K562 (cell line): ENCODE results near the gene ROR2. TPM values are rescaled to one million over a fixed set of nuclear protein-coding genes. Genes with fewer than 3 reads are reported as not detected.

Source experiments
- ATF4 ChIP-seq: fragments of 450-650 bp; formaldehyde crosslinking; IDR thresholded peaks from 2 replicates; pipeline ENCODE4 v1.4.0; 2022; ENCODE audit warnings: mild to moderate bottlenecking, moderate library complexity
- CBX3 ChIP-seq, 2 experiments: IDR thresholded peaks; 1 replicate in 1 of 2; 2 replicates in 1 of 2; pipeline ENCODE4 v1.6.1; 2012; ENCODE audit warnings: inconsistent platforms in 2 of 2, low read length in 2 of 2, borderline replicate concordance in 1 of 2, control low read depth in 1 of 2
- CBX5 ChIP-seq: IDR thresholded peaks from 2 replicates; pipeline ENCODE4 v1.6.1; 2014; ENCODE audit warnings: low read depth, borderline replicate concordance
- CBX8 ChIP-seq: fragments of 200-600 bp; sonication (generic); IDR thresholded peaks from 2 replicates; pipeline ENCODE4 v1.6.1; 2012; ENCODE audit warnings: borderline replicate concordance, mixed run types, low read depth, mild to moderate bottlenecking, moderate library complexity, mixed read lengths, low read length, control low read depth, inconsistent platforms; ENCODE audit not compliant: poor library complexity, severe bottlenecking; ENCODE audit errors: extremely low read depth
- CEBPB ChIP-seq: fragments of 450-650 bp; IDR thresholded peaks from 2 replicates; pipeline ENCODE4 v1.6.1; 2016; ENCODE audit warnings: missing genetic modification characterization, missing compliant biosample characterization
- ETV5 ChIP-seq: sonication (generic); formaldehyde crosslinking; IDR thresholded peaks from 2 replicates; pipeline ENCODE4 v1.4.0; 2020; ENCODE audit warnings: low read depth, mild to moderate bottlenecking, missing genetic modification reagents
- ETV6 ChIP-seq, 3 experiments: fragments of 150-350 bp in 1 of 3; sonication (generic) in 1 of 3; formaldehyde crosslinking in 1 of 3; IDR thresholded peaks; 2 replicates each; pipeline versions ENCODE4 v1.6.1 to v1.8.0; 2014 to 2022; ENCODE audit warnings: borderline replicate concordance in 2 of 3, low read depth in 2 of 3, antibody characterized with exemption in 1 of 3, low read length in 1 of 3, mild to moderate bottlenecking in 1 of 3, missing genetic modification reagents in 1 of 3
- JUN ChIP-seq, 2 experiments: sonication (generic) in 1 of 2; formaldehyde crosslinking in 1 of 2; IDR thresholded peaks; 2 replicates each; pipeline versions ENCODE4 v1.6.1 to v1.8.0; 2012 to 2022; ENCODE audit warnings: borderline replicate concordance in 2 of 2, mild to moderate bottlenecking in 2 of 2, improper control_type of control experiment in 1 of 2, low read depth in 1 of 2, low read length in 1 of 2, missing genetic modification reagents in 1 of 2
- NKRF ChIP-seq: fragments of 450-650 bp; IDR thresholded peaks from 2 replicates; pipeline ENCODE4 v1.6.1; 2016; ENCODE audit warnings: borderline replicate concordance
- NR2C1 ChIP-seq, 2 experiments: fragments of 450-650 bp; IDR thresholded peaks; 2 replicates each; pipeline ENCODE4 v1.6.1; 2017; ENCODE audit warnings: mild to moderate bottlenecking in 2 of 2, antibody characterized with exemption in 1 of 2, inconsistent platforms in 1 of 2, missing compliant biosample characterization in 1 of 2, missing genetic modification characterization in 1 of 2
- NR2C2 ChIP-seq, 2 experiments: fragments of 200-800 bp in 1 of 2; sonication (Bioruptor generic) in 1 of 2; sonication (generic) in 1 of 2; formaldehyde crosslinking in 1 of 2; IDR thresholded peaks; 2 replicates each; pipeline versions ENCODE4 v1.6.1 to v1.8.0; 2016 to 2022; ENCODE audit warnings: mild to moderate bottlenecking in 1 of 2, missing compliant biosample characterization in 1 of 2, missing genetic modification characterization in 1 of 2, missing genetic modification reagents in 1 of 2
- RFX7 ChIP-seq: fragments of 250-450 bp; sonication (Bioruptor Pico); IDR thresholded peaks from 2 replicates; pipeline ENCODE4 v1.5.1; 2021; ENCODE audit warnings: mild to moderate bottlenecking
- SETDB1 ChIP-seq: IDR thresholded peaks from one replicate; pipeline ENCODE4 v1.6.1; 2012; ENCODE audit warnings: low read length, control low read depth, inconsistent platforms
- TEAD2 ChIP-seq: fragments of 450-650 bp; IDR thresholded peaks from 2 replicates; pipeline ENCODE4 v1.6.1; 2016; ENCODE audit warnings: missing genetic modification characterization, control low read depth, missing compliant biosample characterization
- ZBTB26 ChIP-seq: fragments of 450-650 bp; formaldehyde crosslinking; IDR thresholded peaks from 2 replicates; pipeline ENCODE4 v1.4.0; 2022; ENCODE audit warnings: missing genetic modification characterization
- ZNF133 ChIP-seq: fragments of 250-450 bp; sonication (Bioruptor Pico); IDR thresholded peaks from 2 replicates; pipeline ENCODE4 v1.4.0; 2020; ENCODE audit warnings: mild to moderate bottlenecking
- ZNF143 ChIP-seq: sonication (generic); formaldehyde crosslinking; IDR thresholded peaks from 2 replicates; pipeline ENCODE4 v1.9.0; 2022; ENCODE audit warnings: mild to moderate bottlenecking, missing genetic modification reagents
- ZNF668 ChIP-seq: fragments of 250-450 bp; sonication (Bioruptor Pico); IDR thresholded peaks from 2 replicates; pipeline ENCODE4 v1.8.0; 2022; ENCODE audit warnings: mild to moderate bottlenecking, inconsistent platforms
- polyA plus RNA-seq, 8 experiments: library from polyadenylated mRNA; depleted of rRNA in 4 of 8; stranded (reverse) in 5 of 8; unstranded in 3 of 8; fragments of >200 nt; fragmentation: Nextera tagmentation in 2 of 8; fragmentation: Illumina TruSeq in 1 of 8; extraction: Ambion mirVana in 2 of 8; extraction: Trizol in 1 of 8; gene quantifications; 2 replicates each; pipeline versions ENCODE4 v1.2.1 to v1.2.3, GENCODE V29; 2011 to 2014; ENCODE audit warnings: inconsistent platforms in 1 of 8, missing spikeins in 1 of 8
- total RNA-seq, 7 experiments: library from RNA; depleted of rRNA in 6 of 7; stranded (reverse); fragments of >200 nt in 6 of 7; fragmentation: Illumina TruSeq in 2 of 7; extraction: Trizol in 2 of 7; gene quantifications; 2 replicates each; pipeline versions ENCODE4 v1.2.1 to v1.2.3, GENCODE V29; 2011 to 2021; ENCODE audit warnings: low replicate concordance in 1 of 7
- TF ChIP-seq, protein P1 (sequence below): fragments of 250-450 bp; sonication (Bioruptor Pico); IDR thresholded peaks from 2 replicates; pipeline ENCODE4 v1.8.0; 2021; ENCODE audit warnings: borderline replicate concordance, mild to moderate bottlenecking, moderate library complexity; ENCODE audit not compliant: poor library complexity, severe bottlenecking
- TF ChIP-seq, protein P2 (sequence below): sonication (generic); formaldehyde crosslinking; IDR thresholded peaks from 2 replicates; pipeline ENCODE4 v1.5.0; 2020; ENCODE audit warnings: missing genetic modification reagents

ROR2 gene
- total and polyA plus RNA-seq, 9 of the 15 experiments (the other 6 are each of a cell fraction or from before 2014, with no cell fraction given), result 5.6 to 33.8 (median 15.3) TPM

- TF ChIP-seq SETDB1 (no peak), CEBPB (tag) (no peak), NR2C2 (CRISPR knock-in tag; IDR thresholded peaks at IDR 0.05) (no peak), NR2C2 (tag; IDR thresholded peaks at IDR 0.05) (no peak), JUN (IDR thresholded peaks at IDR 0.05; ENCODE audit: borderline replicate concordance, low read depth, low read length) (no peak), JUN (CRISPR knock-in tag; IDR thresholded peaks at IDR 0.05; ENCODE audit: borderline replicate concordance) (no peak), NR2C1 (IDR thresholded peaks at IDR 0.05) (no peak), NR2C1 (tag; IDR thresholded peaks at IDR 0.05) (no peak), NKRF (no peak), ATF4 (CRISPR knock-in tag) (no peak), CBX8 (no peak), RFX7 (no peak), TEAD2 (no peak), ETV6 (IDR thresholded peaks at IDR 0.05; ENCODE audit: borderline replicate concordance in 1 of 2, low read depth in 2 of 2, low read length in 1 of 2) (no peak), ETV6 (CRISPR knock-in tag; IDR thresholded peaks at IDR 0.05; ENCODE audit: borderline replicate concordance) (no peak), CBX3 (IDR thresholded peaks at IDR 0.05; ENCODE audit: borderline replicate concordance in 1 of 2, low read length in 2 of 2) (no peak), CBX5 (no peak), ZNF143 (CRISPR knock-in tag) (no peak), ZNF133 (CRISPR knock-in tag) (no peak), ETV5 (CRISPR knock-in tag) (peak; percentile 18; the same call in 1 of the 2 replicates), ZBTB26 (CRISPR knock-in tag) (no peak), ZNF668 (no peak)
- TF ChIP-seq, protein P1, sequence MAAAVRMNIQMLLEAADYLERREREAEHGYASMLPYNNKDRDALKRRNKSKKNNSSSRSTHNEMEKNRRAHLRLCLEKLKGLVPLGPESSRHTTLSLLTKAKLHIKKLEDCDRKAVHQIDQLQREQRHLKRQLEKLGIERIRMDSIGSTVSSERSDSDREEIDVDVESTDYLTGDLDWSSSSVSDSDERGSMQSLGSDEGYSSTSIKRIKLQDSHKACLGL, result no peak
- TF ChIP-seq, protein P2, sequence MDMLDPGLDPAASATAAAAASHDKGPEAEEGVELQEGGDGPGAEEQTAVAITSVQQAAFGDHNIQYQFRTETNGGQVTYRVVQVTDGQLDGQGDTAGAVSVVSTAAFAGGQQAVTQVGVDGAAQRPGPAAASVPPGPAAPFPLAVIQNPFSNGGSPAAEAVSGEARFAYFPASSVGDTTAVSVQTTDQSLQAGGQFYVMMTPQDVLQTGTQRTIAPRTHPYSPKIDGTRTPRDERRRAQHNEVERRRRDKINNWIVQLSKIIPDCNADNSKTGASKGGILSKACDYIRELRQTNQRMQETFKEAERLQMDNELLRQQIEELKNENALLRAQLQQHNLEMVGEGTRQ (CRISPR knock-in tag), result no peak
These were observed at the start of gene ROR2 (continued) for GRCh38 chr9:91949946-91950664.
